ENCODE measurements around the gene F2.
"Not testable (repeated sequence)": the region's sequence is repeated elsewhere in the genome, so short reads cannot be mapped to it uniquely, and the experiment has no call there.

- not testable (repeated sequence) for TF ChIP-seq CTCF, POLR2A (IDR thresholded peaks at IDR 0.05)
These were observed 1.2 kb upstream of the F2 start for GRCh38 chr11:46717825-46718154.

Data from adrenal gland (tissue), 5 donors.